Measurements from ENCODE around the gene CCDC187.

GRCh38 chr9:136340356-136341041 lies 36.6 kb upstream of the CCDC187 start:
- no peak for TF ChIP-seq CTCF (IDR thresholded peaks at IDR 0.05)
- no peak for TF ChIP-seq POLR2A (IDR thresholded peaks at IDR 0.05)
